Measurements from ENCODE around the gene OPN1LW. TPM values are rescaled to one million over a fixed set of nuclear protein-coding genes. Genes with fewer than 3 reads are reported as not detected.

Gene OPN1LW
- total RNA-seq, result not detected in 2 replicates

GRCh38 chrX:154144010-154144409 is at the start of gene OPN1LW:
TSS of gene OPN1LW (plus strand) at chrX:154144243. CDS start at chrX:154144284, 41 bp downstream.

GRCh38 chrX:154097589-154098541 is 46.2 kb upstream of the OPN1LW start, which contains the start of gene MECP2:
TSS of gene MECP2 (minus strand) at chrX:154097717.

GRCh38 chrX:154182296-154182695 is 38.3 kb downstream of the OPN1LW start, which contains the start of gene OPN1MW:
TSS of gene OPN1MW (plus strand) at chrX:154182596. CDS start at chrX:154182678, 82 bp downstream.

Other genes with a start within 250 kb of the OPN1LW start
- not detected in 2 replicates for gene AVPR2, start 239.6 kb upstream of the OPN1LW start, total RNA-seq
- gene ARHGAP4, start 218.0 kb upstream of the OPN1LW start, total RNA-seq, result 1.2 and 7.0 TPM in 2 replicates
- 149 and 176 TPM in 2 replicates for gene NAA10, start 209.2 kb upstream of the OPN1LW start, total RNA-seq
- gene RENBP, start 199.6 kb upstream of the OPN1LW start, total RNA-seq, result 0.09 and 0.21 TPM in 2 replicates
- 35.4 and 50.1 TPM in 2 replicates for gene HCFC1, start 172.4 kb upstream of the OPN1LW start, total RNA-seq
- gene TMEM187, start 171.5 kb upstream of the OPN1LW start, total RNA-seq, result 10.3 and 12.4 TPM in 2 replicates
- gene IRAK1, start 124.3 kb upstream of the OPN1LW start, total RNA-seq, result 104 and 110 TPM in 2 replicates
- 18.2 and 25.4 TPM in 2 replicates for gene MECP2, start 46.5 kb upstream of the OPN1LW start, total RNA-seq
- not detected in 2 replicates for gene OPN1MW, start 38.4 kb downstream of the OPN1LW start, total RNA-seq
- gene OPN1MW2, start 75.5 kb downstream of the OPN1LW start, total RNA-seq, result not detected in 2 replicates
- gene OPN1MW3, start 113.3 kb downstream of the OPN1LW start, total RNA-seq, result not detected in 2 replicates
- not detected in 2 replicates for gene TEX28, start 150.9 kb downstream of the OPN1LW start, total RNA-seq
- not detected in 2 replicates for gene TKTL1, start 151.6 kb downstream of the OPN1LW start, total RNA-seq
- gene FLNA, start 230.4 kb downstream of the OPN1LW start, total RNA-seq, result 1,129 and 1,478 TPM in 2 replicates
- 50.6 and 72.9 TPM in 2 replicates for gene EMD, start 235.1 kb downstream of the OPN1LW start, total RNA-seq

Measured in airway epithelial cell (primary cell).